IPS-18c (cell line): ENCODE results near the gene FOXD4L1.
"Not testable (repeated sequence)": the region's sequence is repeated elsewhere in the genome, so short reads cannot be mapped to it uniquely, and the experiment has no call there.

Experiments
- H3K4me3 ChIP-seq: 2 replicates; pipeline ENCODE4 v1.7.0; 2013; ENCODE audit warnings: low read depth, mild to moderate bottlenecking, low read length, moderate library complexity; ENCODE audit not compliant: insufficient read depth
- H3K9me3 ChIP-seq: one replicate; pipeline ENCODE4 v1.6.1; 2013; ENCODE audit warnings: mild to moderate bottlenecking, low read length, moderate library complexity; ENCODE audit not compliant: control insufficient read depth, insufficient read depth

The FOXD4L1 gene

DNA sequence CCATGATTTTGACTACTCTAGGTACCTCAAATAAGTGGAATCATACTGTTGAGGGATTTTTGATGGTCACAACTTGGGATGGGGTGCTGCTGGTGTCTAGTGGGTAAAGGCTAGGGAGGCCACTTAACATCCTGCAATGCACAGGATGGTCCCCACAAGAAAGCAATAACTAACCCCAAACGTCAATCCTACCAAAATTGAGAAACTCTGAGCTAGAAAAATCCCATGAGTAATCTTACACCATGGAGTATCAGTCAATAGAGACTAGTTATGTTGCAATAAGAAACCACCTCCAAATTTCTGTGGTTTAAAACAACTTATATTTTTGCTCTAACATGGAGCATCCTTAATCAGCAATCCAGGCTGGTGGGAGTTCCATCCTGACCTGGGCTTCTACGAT lies 18.6 kb downstream of the FOXD4L1 start:
- H3K4me3 ChIP-seq, H3K9me3 ChIP-seq: not testable (repeated sequence)

DNA sequence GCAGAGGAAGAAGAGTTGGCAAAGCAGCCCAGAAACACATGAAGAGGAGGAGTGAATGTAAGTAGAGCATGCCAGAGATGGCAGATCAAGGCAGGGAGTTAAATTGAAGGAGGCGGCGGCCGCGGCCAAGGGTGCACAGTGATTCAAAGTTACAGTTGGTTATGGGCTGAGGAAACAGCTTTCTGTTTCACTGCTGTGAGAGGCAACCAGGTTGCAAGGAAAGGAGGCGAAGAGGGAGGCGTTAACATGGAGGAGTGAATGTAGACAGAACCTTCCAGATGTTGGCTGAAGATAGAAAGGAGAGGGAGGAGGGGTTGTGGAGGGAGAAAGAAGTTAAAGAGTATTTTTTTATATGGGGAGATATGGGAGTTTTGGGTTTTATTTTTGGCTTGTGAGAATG lies 22.4 kb downstream of the FOXD4L1 start:
- H3K9me3 ChIP-seq, H3K4me3 ChIP-seq: not testable (repeated sequence)

DNA sequence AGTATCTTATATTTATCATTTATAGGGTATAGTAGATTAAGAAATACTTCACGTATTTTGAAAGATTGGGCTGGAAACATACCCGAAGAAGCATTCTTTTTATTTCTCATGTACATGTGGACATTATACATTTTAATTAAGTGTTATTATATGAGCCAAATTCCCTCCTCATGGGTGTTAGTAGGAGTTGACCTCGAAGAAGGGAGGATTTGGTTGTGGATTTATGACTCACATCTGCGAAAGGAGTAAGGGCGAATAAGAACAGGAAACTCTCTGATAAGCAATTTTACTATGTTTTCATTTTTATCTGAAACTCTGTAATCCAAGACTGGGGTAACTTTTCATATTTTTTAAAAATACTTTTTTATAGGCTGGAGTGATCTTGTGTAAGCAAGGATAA lies 23.0 kb downstream of the FOXD4L1 start:
- not testable (repeated sequence) for H3K4me3 ChIP-seq, H3K9me3 ChIP-seq

DNA sequence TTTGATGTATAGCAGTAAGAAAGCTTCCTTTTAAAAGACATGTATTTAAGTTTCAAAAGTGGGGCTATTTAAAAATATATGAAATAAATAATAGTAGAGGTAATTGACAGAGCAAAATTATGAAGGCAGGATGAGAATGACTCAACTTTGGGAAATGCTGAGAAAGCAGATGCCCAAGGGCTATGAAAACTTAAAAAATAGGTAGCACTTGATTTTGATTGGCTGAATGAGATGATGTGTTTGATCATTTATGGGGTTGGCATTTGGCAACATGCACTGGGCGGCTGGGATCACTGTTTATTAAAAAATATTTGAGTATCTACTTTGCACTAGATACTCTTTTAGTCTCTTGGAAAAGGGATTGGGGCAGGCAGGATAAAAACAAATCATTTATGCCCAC lies 26.5 kb downstream of the FOXD4L1 start:
- not testable (repeated sequence) for H3K9me3 ChIP-seq

DNA sequence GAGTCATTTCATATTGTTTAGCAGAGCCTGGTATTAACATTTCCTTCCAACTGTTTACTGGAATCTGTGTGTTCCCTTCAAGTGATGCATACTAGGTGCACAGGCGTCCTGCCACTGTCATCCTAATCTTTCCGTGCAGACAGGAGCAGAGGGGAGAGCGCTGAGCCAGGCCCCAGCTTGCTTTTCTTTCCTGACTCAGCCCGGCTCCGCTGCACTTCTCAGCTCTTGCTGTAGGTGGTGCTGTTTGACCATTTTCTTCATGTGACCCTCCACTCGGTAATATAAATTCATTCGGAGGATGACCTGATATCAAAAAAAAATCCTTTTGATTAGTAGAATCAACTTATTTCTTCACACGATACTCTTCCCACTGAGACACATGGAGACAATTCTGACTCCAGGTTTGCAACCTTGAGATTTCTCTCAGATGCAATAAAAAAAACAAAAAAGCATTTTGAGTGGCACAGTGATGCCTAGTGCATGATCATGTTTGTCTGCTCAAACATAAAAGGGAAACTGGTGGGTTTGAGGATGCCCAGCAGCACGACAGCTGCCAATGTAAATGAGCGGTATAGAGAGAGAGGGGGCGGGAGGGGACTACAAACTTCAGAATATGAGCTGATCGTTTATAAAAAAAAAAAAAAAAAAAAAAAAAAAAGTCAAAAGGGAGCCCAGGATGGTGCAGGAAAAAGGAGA lies 29.0 kb downstream of the FOXD4L1 start:
- H3K4me3 ChIP-seq, H3K9me3 ChIP-seq: not testable (repeated sequence)

More for the DNA sequence above, 26.5 kb downstream of the FOXD4L1 start:
- not testable (repeated sequence) for H3K4me3 ChIP-seq

DNA sequence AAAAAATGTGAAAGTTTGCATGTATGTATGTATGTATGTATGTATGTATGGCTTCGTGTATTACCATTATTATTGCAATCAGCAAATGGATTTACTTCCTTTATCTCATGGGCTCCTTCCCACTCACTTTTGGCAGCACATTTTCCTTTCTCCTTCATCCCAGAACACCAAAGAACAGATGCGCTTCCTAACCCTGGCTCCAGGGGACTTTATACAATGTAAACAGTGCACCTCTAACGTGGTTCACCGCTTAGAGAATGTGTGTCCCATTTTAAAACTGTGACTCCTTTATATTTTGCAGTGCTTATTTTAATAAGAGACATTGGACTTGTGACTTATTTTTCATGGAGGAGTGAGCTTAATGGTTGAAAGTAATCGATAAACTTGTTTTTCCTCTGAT lies 29.7 kb downstream of the FOXD4L1 start:
- not testable (repeated sequence) for H3K4me3 ChIP-seq, H3K9me3 ChIP-seq

DNA sequence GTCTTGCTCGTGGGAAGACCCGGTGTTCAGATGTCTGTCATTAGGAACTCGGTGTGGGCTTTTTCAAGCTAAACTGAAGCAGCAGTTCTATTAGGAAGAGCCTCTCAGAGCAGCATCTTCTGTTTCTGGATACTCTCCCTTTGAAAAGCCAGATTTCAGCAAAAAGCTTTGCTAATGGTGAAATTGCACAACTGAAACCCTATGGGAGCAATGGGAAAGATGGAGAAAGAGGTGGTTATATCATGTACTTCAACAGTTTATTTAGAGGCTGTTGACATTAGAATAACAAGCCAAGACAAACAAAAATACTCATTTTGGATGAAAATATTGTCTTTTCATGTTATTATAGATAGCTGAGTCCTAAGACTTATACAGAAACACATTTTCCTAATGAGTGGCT lies 30.4 kb downstream of the FOXD4L1 start:
- H3K4me3 ChIP-seq, H3K9me3 ChIP-seq: not testable (repeated sequence)

DNA sequence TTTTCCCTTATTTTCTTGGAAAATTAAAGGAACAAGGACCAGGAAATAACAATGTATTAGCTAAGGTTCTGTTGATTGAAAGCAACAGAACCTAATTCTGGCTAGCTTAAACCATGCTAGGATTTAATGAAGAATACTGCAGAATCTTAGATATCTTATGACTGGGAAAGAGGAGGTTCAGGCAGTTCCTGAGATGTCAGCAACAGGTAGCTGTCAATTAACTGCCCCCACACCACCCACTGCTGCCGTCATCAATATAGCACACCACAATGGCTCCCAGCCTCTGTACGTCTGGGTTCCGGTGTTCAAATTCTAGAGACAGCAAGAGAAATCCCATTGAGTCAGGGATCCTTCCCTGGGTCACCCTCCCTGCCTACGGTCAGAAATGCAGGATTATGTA lies 34.5 kb downstream of the FOXD4L1 start:
- H3K9me3 ChIP-seq, H3K4me3 ChIP-seq: not testable (repeated sequence)

DNA sequence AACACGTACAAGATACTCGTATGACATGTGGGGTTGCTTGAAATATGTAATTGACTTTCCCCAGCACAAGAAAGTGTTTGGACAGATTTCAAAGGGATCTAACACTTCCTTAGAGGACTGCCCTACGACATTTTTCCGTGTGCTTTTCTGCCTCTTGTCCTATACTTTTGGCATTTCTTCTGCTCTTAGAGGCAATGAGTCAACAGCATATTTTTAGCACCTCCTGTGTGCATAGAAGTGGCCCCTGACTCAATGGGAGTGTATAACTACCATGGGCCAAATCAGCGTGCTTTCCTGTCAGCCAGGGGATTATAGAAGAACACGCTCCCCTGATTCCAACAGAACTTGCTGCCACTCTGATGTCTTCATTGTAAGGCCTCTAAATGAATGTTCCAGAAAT lies 38.1 kb downstream of the FOXD4L1 start:
- not testable (repeated sequence) for H3K9me3 ChIP-seq, H3K4me3 ChIP-seq

DNA sequence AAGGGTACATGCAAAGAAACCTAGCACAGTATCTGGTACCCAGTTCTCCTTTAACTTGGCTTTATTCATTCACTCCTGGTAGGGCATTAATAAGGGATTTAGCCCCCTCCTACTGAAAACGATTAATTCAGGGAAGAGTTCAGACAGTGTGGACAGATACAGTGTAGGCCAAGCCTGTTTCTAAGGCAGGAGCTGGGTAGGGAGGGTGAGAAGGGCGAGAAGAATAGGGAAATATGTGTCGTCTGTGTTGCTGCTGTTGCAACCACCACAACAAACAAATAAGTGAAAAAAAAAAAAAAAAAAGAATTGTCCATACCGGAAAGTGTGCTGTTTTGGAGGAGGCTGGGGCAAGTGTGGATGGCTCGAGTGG lies 42.4 kb downstream of the FOXD4L1 start:
- not testable (repeated sequence) for H3K4me3 ChIP-seq, H3K9me3 ChIP-seq

DNA sequence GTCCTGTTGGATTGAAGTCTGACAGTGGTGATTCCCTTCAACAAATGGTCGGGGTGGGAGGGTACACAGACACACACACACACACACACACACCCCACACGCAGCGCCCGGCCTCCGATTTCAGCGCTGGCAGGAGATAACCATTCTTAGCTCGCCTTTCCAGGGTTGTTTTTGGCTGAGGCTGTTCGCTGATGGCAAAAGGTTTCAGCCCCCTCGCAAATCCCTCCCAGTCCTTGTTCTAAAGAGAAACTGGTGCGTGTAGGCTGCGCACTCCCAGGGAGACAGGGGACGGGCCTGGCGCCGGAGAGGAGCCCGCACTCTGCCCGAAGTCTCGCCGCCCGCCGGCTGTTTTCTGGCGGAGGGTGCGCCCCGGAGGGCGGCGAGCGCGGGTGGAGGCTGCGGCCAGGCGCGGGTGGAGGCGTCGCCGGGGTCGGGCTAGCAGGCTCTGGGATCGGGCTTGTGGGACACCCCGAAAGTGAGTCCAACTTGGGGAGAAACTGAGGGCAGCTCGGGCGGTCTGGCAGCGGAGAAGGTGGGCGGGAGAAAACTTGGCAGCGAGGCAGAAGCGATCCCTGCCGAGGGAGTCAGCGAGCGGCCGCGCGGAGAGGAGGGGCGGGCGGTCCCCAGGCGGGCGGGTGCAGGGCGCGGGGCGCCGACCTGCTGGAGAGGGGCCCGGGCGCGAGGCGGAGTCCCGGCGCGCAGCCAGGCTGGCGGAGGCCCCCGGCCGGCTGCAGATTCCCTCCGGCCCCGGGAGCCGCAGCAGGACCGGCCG lies 42.9 kb downstream of the FOXD4L1 start:
- peak overlapping the region; percentile 43; the same call in 1 of the 2 replicates for H3K4me3 ChIP-seq
- not testable (repeated sequence) for H3K9me3 ChIP-seq

DNA sequence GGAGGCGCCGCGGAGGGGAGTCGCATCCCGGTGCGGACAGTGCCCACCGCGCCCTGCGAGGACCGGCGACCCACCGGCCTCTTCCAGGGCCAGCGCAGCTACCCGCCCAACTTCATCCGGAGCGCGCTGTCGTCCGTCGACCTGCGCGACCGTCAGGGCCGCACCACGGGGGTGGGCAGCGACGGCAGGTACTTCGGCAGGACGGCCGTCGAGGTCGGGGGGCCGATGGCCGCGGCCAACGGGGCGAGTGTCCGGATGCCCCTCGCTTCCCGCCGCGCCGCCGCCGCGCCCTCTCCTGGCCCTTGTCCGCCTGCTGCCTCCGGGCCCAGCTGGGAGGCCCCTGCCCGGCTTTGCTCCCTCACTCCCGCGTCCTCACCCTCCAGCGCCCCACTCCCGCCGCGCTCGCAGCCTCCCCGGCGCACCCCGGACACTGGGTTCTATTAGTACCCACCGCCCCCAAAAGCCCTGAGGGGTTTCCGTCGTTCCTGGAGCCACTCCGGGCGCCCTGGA lies 43.6 kb downstream of the FOXD4L1 start:
- H3K4me3 ChIP-seq = peak overlapping the region; percentile 43; the same call in 1 of the 2 replicates
- H3K9me3 ChIP-seq = not testable (repeated sequence)

DNA sequence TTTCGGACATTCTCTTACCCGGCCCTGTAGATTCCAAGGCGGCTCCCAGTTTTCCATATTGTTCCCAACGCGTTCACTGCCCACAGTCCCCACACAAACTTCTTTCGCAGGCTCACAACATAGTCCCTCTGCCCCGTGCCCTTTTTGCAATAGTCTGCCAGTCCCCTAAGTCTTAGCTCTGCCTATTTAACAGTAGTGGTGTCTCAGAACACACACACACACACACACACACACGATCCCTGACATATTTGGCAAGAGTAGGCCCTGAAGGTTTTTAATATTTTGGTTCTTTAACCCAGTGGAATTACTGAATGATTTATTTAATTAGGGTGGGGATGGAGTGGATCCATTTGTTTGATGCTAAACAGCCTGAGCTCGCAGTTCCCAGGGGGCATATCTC lies 44.1 kb downstream of the FOXD4L1 start:
- not testable (repeated sequence) for H3K4me3 ChIP-seq, H3K9me3 ChIP-seq
